Panc1 (cell line): ENCODE data around the gene PARM1. TPM values are rescaled to one million over a fixed set of nuclear protein-coding genes. Genes with fewer than 3 reads are reported as not detected.

ENCODE experiments used
- ATAC-seq: fragments of 200-7000 bp; cut with Tn5 transposase; 2 replicates; pipeline ENCODE4 v1.9.1; 2020; ENCODE audit warnings: mild to moderate bottlenecking, moderate library complexity
- BruUV-seq: library from RNA; stranded (reverse); fragments of 400-500 nt; replicated peaks from 2 replicates; lab custom pipeline; 2021; lab: Mats Ljungman, UMichigan
- CTCF ChIA-PET: fragments of 300-600 bp; sonication (Branson Sonifier 250); formaldehyde crosslinking; loops from one replicate; lab custom pipeline; 2022; ENCODE audit warnings: antibody characterized with exemption; lab: Charles Lee
- POLR2A ChIA-PET: fragments of 300-600 bp; sonication (Branson Sonifier 250); formaldehyde crosslinking; loops from one replicate; lab custom pipeline; 2022; ENCODE audit warnings: antibody characterized with exemption; lab: Charles Lee
- DNase-seq: peaks from one replicate; pipeline ENCODE4 v3.0.0-alpha.2; 2010; ENCODE audit warnings: low read depth, low spot score
- H3K27ac ChIP-seq: 2 replicates; pipeline ENCODE4 v1.5.1; 2011; ENCODE audit warnings: mild to moderate bottlenecking, low read length, inconsistent platforms
- H3K27me3 ChIP-seq: fragments of 200-500 bp; sonication (Bioruptor generic); 2 replicates; pipeline ENCODE4 v1.6.0; 2014; ENCODE audit warnings: low read length, inconsistent platforms; ENCODE audit not compliant: control insufficient read depth, insufficient read depth
- H3K36me3 ChIP-seq: fragments of 200-500 bp; sonication (Bioruptor generic); 2 replicates; pipeline ENCODE4 v1.5.1; 2014; ENCODE audit warnings: inconsistent platforms, mild to moderate bottlenecking, low read length, moderate library complexity; ENCODE audit not compliant: control insufficient read depth, insufficient read depth
- H3K4me1 ChIP-seq: 2 replicates; pipeline ENCODE4 v1.5.1; 2011; ENCODE audit warnings: inconsistent platforms, mild to moderate bottlenecking, low read length, moderate library complexity; ENCODE audit not compliant: control insufficient read depth, insufficient read depth
- H3K4me3 ChIP-seq, 2 experiments: 2 replicates each; pipeline ENCODE4 v1.5.1; 2011 to 2012; ENCODE audit warnings: low read depth in 2 of 2, low read length in 2 of 2, mild to moderate bottlenecking in 2 of 2, inconsistent platforms in 1 of 2, moderate library complexity in 1 of 2
- H3K9me3 ChIP-seq: fragments of 200-500 bp; sonication (Bioruptor generic); 2 replicates; pipeline ENCODE4 v1.5.1; 2014; ENCODE audit warnings: low read depth, mild to moderate bottlenecking, inconsistent platforms, low read length, moderate library complexity; ENCODE audit not compliant: control insufficient read depth, insufficient read depth
- POLR2AphosphoS5 ChIP-seq: IDR thresholded peaks from 2 replicates; pipeline ENCODE4 v1.6.1; 2012; ENCODE audit warnings: mild to moderate bottlenecking, low read depth, low read length, moderate library complexity
- SIN3A ChIP-seq: IDR thresholded peaks from 2 replicates; pipeline ENCODE4 v1.6.1; 2012; ENCODE audit warnings: low read depth, mild to moderate bottlenecking, low read length, moderate library complexity, borderline replicate concordance; ENCODE audit not compliant: insufficient read depth
- TCF7L2 ChIP-seq: IDR thresholded peaks from 2 replicates; pipeline ENCODE4 v1.6.1; 2011; ENCODE audit warnings: mild to moderate bottlenecking, low read depth, low read length, inconsistent platforms
- in situ Hi-C: cut with HindIII; loops from 2 replicates; pipeline ENCODE4 v1.10.0; 2016; ENCODE audit warnings: low sequenced_read_pairs, low pct_unique_long_range_greater_than_20kb
- intact Hi-C: fragments of 100-400 bp; cut with micrococcal nuclease; formaldehyde crosslinking; loops from one replicate; pipeline ENCODE4 v1.10.0; 2022; ENCODE audit not compliant: unreplicated experiment
- total RNA-seq: library from RNA; stranded (reverse); gene quantifications from one replicate; pipeline ENCODE4 v1.2.1, GENCODE V29; 2021; ENCODE audit not compliant: unreplicated experiment
- TF ChIP-seq, protein P1 (sequence below), 2 experiments: IDR thresholded peaks; 2 replicates each; pipeline ENCODE4 v1.6.1; 2011 to 2012; ENCODE audit warnings: low read depth in 2 of 2, control low read depth in 1 of 2, low read length in 1 of 2, mild to moderate bottlenecking in 1 of 2, moderate library complexity in 1 of 2; ENCODE audit not compliant: insufficient read depth in 1 of 2
- TF ChIP-seq, protein P2 (sequence below): fragments of 450-650 bp; IDR thresholded peaks from 2 replicates; pipeline ENCODE4 v1.5.1; 2017; ENCODE audit warnings: mild to moderate bottlenecking

PARM1 gene
- total RNA-seq, 1 experiment from 2014 or later = 0.21 TPM

GRCh38 chr4:75099321-75099720 is 166.4 kb downstream of the PARM1 start:
- ChIA-PET POLR2A (no interaction called here), CTCF (no interaction called here)
- TF ChIP-seq, protein P1, sequence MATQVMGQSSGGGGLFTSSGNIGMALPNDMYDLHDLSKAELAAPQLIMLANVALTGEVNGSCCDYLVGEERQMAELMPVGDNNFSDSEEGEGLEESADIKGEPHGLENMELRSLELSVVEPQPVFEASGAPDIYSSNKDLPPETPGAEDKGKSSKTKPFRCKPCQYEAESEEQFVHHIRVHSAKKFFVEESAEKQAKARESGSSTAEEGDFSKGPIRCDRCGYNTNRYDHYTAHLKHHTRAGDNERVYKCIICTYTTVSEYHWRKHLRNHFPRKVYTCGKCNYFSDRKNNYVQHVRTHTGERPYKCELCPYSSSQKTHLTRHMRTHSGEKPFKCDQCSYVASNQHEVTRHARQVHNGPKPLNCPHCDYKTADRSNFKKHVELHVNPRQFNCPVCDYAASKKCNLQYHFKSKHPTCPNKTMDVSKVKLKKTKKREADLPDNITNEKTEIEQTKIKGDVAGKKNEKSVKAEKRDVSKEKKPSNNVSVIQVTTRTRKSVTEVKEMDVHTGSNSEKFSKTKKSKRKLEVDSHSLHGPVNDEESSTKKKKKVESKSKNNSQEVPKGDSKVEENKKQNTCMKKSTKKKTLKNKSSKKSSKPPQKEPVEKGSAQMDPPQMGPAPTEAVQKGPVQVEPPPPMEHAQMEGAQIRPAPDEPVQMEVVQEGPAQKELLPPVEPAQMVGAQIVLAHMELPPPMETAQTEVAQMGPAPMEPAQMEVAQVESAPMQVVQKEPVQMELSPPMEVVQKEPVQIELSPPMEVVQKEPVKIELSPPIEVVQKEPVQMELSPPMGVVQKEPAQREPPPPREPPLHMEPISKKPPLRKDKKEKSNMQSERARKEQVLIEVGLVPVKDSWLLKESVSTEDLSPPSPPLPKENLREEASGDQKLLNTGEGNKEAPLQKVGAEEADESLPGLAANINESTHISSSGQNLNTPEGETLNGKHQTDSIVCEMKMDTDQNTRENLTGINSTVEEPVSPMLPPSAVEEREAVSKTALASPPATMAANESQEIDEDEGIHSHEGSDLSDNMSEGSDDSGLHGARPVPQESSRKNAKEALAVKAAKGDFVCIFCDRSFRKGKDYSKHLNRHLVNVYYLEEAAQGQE (IDR thresholded peaks at IDR 0.05; ENCODE audit: insufficient read depth in 1 of 2, low read depth in 2 of 2, low read length in 1 of 2) = no peak
- no peak for TF ChIP-seq SIN3A
- TF ChIP-seq, protein P2, sequence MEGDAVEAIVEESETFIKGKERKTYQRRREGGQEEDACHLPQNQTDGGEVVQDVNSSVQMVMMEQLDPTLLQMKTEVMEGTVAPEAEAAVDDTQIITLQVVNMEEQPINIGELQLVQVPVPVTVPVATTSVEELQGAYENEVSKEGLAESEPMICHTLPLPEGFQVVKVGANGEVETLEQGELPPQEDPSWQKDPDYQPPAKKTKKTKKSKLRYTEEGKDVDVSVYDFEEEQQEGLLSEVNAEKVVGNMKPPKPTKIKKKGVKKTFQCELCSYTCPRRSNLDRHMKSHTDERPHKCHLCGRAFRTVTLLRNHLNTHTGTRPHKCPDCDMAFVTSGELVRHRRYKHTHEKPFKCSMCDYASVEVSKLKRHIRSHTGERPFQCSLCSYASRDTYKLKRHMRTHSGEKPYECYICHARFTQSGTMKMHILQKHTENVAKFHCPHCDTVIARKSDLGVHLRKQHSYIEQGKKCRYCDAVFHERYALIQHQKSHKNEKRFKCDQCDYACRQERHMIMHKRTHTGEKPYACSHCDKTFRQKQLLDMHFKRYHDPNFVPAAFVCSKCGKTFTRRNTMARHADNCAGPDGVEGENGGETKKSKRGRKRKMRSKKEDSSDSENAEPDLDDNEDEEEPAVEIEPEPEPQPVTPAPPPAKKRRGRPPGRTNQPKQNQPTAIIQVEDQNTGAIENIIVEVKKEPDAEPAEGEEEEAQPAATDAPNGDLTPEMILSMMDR = no peak
- TF ChIP-seq TCF7L2 = no peak
- TF ChIP-seq POLR2AphosphoS5 = no peak
- Histone ChIP-seq H3K27ac (no peak overlapping the region), H3K4me1 (no peaks in the 10 kb centered on the region), H3K36me3 (no peaks in the 10 kb centered on the region), H3K4me3 (no peak overlapping the region), H3K27me3 (no peaks in the 10 kb centered on the region), H3K9me3 (no peaks in the 10 kb centered on the region)
- DNase-seq (no peak), ATAC-seq (no peak)
- in situ Hi-C loops (no loop called here), intact Hi-C loops (no loop called here)
- BruUV-seq = no TSS peak

Other genes starting within 250 kb of the PARM1 start
- gene BTC, start 138.6 kb upstream of the PARM1 start, total RNA-seq = 0.08 TPM